PC-9 (cell line): ENCODE data around the gene ADAT1.

Experiments used
- CTCF ChIP-seq: fragments of 200-600 bp; sonication (generic); conservative IDR thresholded peaks from 2 replicates; pipeline ENCODE4 v1.6.1; 2017; ENCODE audit warnings: mixed run types, antibody characterized with exemption, mild to moderate bottlenecking, moderate library complexity
- EZH2 ChIP-seq: fragments of 200-600 bp; sonication (generic); IDR thresholded peaks from 2 replicates; pipeline ENCODE4 v1.8.0; 2017; ENCODE audit warnings: antibody characterized with exemption, low read depth

GRCh38 chr16:75578725-75579124 is 44.4 kb downstream of the ADAT1 start:
- TF ChIP-seq CTCF (no peak), EZH2 (no peak)
